Endothelial cell of umbilical vein (primary cell): ENCODE results near the gene HYAL3. TPM values are rescaled to one million over a fixed set of nuclear protein-coding genes. Genes with fewer than 3 reads are reported as not detected.

Experiments used
- BruUV-seq: library from RNA; stranded (reverse); fragments of 400-500 nt; replicated peaks from 2 replicates; lab custom pipeline; 2021; lab: Mats Ljungman, UMichigan
- CTCF ChIA-PET: fragments of 300-600, 350-600 bp; sonication (Branson Sonifier 250); formaldehyde crosslinking; loops from one replicate; lab custom pipeline; 2021; ENCODE audit warnings: antibody characterized with exemption, inconsistent platforms; lab: Charles Lee
- POLR2A ChIA-PET: fragments of 300-600, 350-600 bp; sonication (Branson Sonifier 250); formaldehyde crosslinking; loops from one replicate; lab custom pipeline; 2021; ENCODE audit warnings: antibody characterized with exemption, inconsistent platforms; lab: Charles Lee
- DNase-seq: peaks from one replicate; pipeline ENCODE4 v3.0.0-alpha.2; 2011; ENCODE audit warnings: low read depth, low spot score
- FAIRE-seq: peaks from 2 replicates; lab custom pipeline; 2011; peaks lifted over from hg19 to GRCh38; lab: Jason Lieb, UNC
- H2AFZ ChIP-seq: 2 replicates; pipeline ENCODE4 v1.6.0; 2012; ENCODE audit warnings: low read depth, low read length, control low read depth, inconsistent platforms
- H3K27ac ChIP-seq: 2 replicates; pipeline ENCODE4 v1.5.1; 2011; ENCODE audit warnings: low read depth, mild to moderate bottlenecking, control low read depth, low read length, moderate library complexity; ENCODE audit not compliant: insufficient read depth
- H3K27me3 ChIP-seq, 2 experiments: 2 replicates each; pipeline versions ENCODE4 v1.6.0 to v1.6.1; 2011; ENCODE audit warnings: low read length in 2 of 2, mixed read lengths in 1 of 2; ENCODE audit not compliant: control insufficient read depth in 2 of 2, insufficient read depth in 2 of 2
- H3K36me3 ChIP-seq, 2 experiments: 2 replicates in 1 of 2; 3 replicates in 1 of 2; pipeline ENCODE4 v1.5.1; 2011; ENCODE audit warnings: low read length in 2 of 2, mild to moderate bottlenecking in 1 of 2, moderate library complexity in 1 of 2; ENCODE audit not compliant: control insufficient read depth in 2 of 2, insufficient read depth in 2 of 2; ENCODE audit errors: extremely low read depth in 1 of 2
- H3K4me1 ChIP-seq: 3 replicates; pipeline ENCODE4 v1.5.1; 2011; ENCODE audit warnings: mild to moderate bottlenecking, low read length; ENCODE audit not compliant: control insufficient read depth, insufficient read depth; ENCODE audit errors: extremely low read depth
- H3K4me2 ChIP-seq: 2 replicates; pipeline ENCODE4 v1.6.1; 2011; ENCODE audit warnings: low read length, control low read depth, mixed read lengths; ENCODE audit not compliant: insufficient read depth
- H3K4me3 ChIP-seq, 3 experiments: fragments of 200-600 bp in 1 of 3; sonication (generic), shearing (Covaris generic) in 1 of 3; replicated peaks in 1 of 3; 2 replicates each; pipeline ENCODE4 v1.5.1; 2011 to 2016; ENCODE audit warnings: control low read depth in 3 of 3, low read length in 3 of 3, mild to moderate bottlenecking in 2 of 3, inconsistent platforms in 1 of 3, low read depth in 1 of 3, moderate library complexity in 1 of 3; ENCODE audit not compliant: insufficient read depth in 1 of 3
- H3K79me2 ChIP-seq: 2 replicates; pipeline ENCODE4 v1.6.0; 2012; ENCODE audit warnings: low read length, inconsistent platforms; ENCODE audit not compliant: control insufficient read depth, insufficient read depth
- H3K9ac ChIP-seq: replicated peaks from 2 replicates; pipeline ENCODE3; 2011; ENCODE audit warnings: low read length, control low read depth; ENCODE audit not compliant: insufficient read depth; ENCODE audit errors: extremely low read depth
- H3K9me1 ChIP-seq: replicated peaks from 3 replicates; pipeline ENCODE4 v1.6.0; 2011; ENCODE audit warnings: mild to moderate bottlenecking, low read length; ENCODE audit not compliant: control insufficient read depth, insufficient read depth; ENCODE audit errors: extremely low read depth
- H3K9me3 ChIP-seq: replicated peaks from 2 replicates; pipeline ENCODE4 v1.5.1; 2012; ENCODE audit warnings: low read length, inconsistent platforms; ENCODE audit not compliant: control insufficient read depth, insufficient read depth
- H4K20me1 ChIP-seq: replicated peaks from 2 replicates; pipeline ENCODE3; 2011; ENCODE audit warnings: mild to moderate bottlenecking, low read length; ENCODE audit not compliant: control insufficient read depth, insufficient read depth; ENCODE audit errors: extremely low read depth
- CTCF ChIP-seq, 2 donors: IDR thresholded peaks; 1 replicate in 1 of 2; 2 replicates in 1 of 2; pipeline ENCODE4 v1.5.1; 2011; ENCODE audit warnings: low read length in 2 of 2, mild to moderate bottlenecking in 2 of 2, moderate library complexity in 2 of 2, control low read depth in 1 of 2, inconsistent platforms in 1 of 2, low read depth in 1 of 2; ENCODE audit not compliant: insufficient read depth in 1 of 2; ENCODE audit errors: extremely low read depth in 1 of 2
- FOS ChIP-seq: IDR thresholded peaks from 2 replicates; pipeline ENCODE4 v1.6.1; 2011; ENCODE audit warnings: mild to moderate bottlenecking, low read length, moderate library complexity, borderline replicate concordance; ENCODE audit not compliant: insufficient read depth
- POLR2A ChIP-seq: IDR thresholded peaks from 2 replicates; pipeline ENCODE4 v1.6.1; 2012; ENCODE audit warnings: low read depth, mild to moderate bottlenecking, control low read depth, low read length
- dilution Hi-C: fragments of 300-500 bp; cut with MboI; formaldehyde crosslinking; loops from one replicate; pipeline ENCODE4 v1.15.0; 2019; ENCODE audit warnings: low sequenced_read_pairs; ENCODE audit not compliant: extremely low pct_ligation_motif_present
- intact Hi-C: fragments of 100-400 bp; cut with micrococcal nuclease; formaldehyde crosslinking; loops from one replicate; pipeline ENCODE4 v1.10.0; 2022
- polyA plus RNA-seq, 4 experiments: library from polyadenylated mRNA; depleted of rRNA in 3 of 4; stranded (reverse) in 3 of 4; unstranded in 1 of 4; fragments of >200 nt; gene quantifications; 2 replicates each; pipeline versions ENCODE4 v1.2.1 to v1.2.3, GENCODE V29; 2011 to 2012; ENCODE audit warnings: missing spikeins in 1 of 4
- total RNA-seq: library from RNA; stranded (reverse); gene quantifications from 2 replicates; pipeline ENCODE4 v1.2.3, GENCODE V29; 2021

The HYAL3 gene
- total and polyA plus RNA-seq, 2 donors (not counting 3 experiments of a cell fraction or from before 2014, with no cell fraction given) = 4.8 to 11.5 TPM

GRCh38 chr3:50326182-50326541 lies 27.0 kb upstream of the HYAL3 start:
- POLR2A ChIA-PET = no interaction called here
- Histone ChIP-seq H3K27me3 (no peaks in the 10 kb centered on the region), H2AFZ (no peak overlapping the region), H3K9me1 (no peaks in the 10 kb centered on the region), H3K27ac (no peak overlapping the region), H4K20me1 (no peaks in the 10 kb centered on the region), H3K9ac (no peak overlapping the region), H3K79me2 (peaks cover 20% of the 10 kb centered on the region), H3K4me3 (no peak overlapping the region), H3K4me2 (no peak overlapping the region), H3K9me3 (no peaks in the 10 kb centered on the region), H3K36me3 (peaks cover 15 to 29% of the 10 kb centered on the region in 2 experiments), H3K4me1 (peaks cover 32% of the 10 kb centered on the region)
- no TSS peak for BruUV-seq
- intact Hi-C loops = no loop called here
- FAIRE-seq (no peak), DNase-seq (no peak)
- CTCF ChIA-PET = no interaction called here
- no peak for TF ChIP-seq POLR2A
- dilution Hi-C loops = no loop called here

GRCh38 chr3:50325497-50326181 lies 26.4 kb upstream of the HYAL3 start:
- Histone ChIP-seq H3K4me1 (peaks cover 34% of the 10 kb centered on the region), H3K36me3 (peaks cover 9 to 24% of the 10 kb centered on the region in 2 experiments), H2AFZ (no peak overlapping the region), H3K4me3 (no peak overlapping the region), H3K4me2 (no peak overlapping the region), H3K9me3 (no peaks in the 10 kb centered on the region), H3K9ac (no peak overlapping the region), H3K9me1 (no peaks in the 10 kb centered on the region), H3K27ac (no peak overlapping the region), H3K79me2 (peaks cover 23% of the 10 kb centered on the region), H3K27me3 (no peaks in the 10 kb centered on the region), H4K20me1 (no peaks in the 10 kb centered on the region)
- no TSS peak for BruUV-seq
- FAIRE-seq (no peak), DNase-seq (no peak)
- ChIA-PET CTCF (interaction anchor here (0.8 to 4.3 kb wide), 8 partner anchors 10 to 135 kb away, joined by 3 to 66 read pairs (median 28); partner anchors contain the start of genes HYAL1, HYAL3 and NAA80), POLR2A (no interaction called here)
- no peak for TF ChIP-seq CTCF (IDR thresholded peaks at IDR 0.05; ENCODE audit: extremely low read depth in 1 of 2, insufficient read depth in 1 of 2, low read depth in 1 of 2, low read length in 2 of 2)
- no peak for TF ChIP-seq POLR2A
- no peak for TF ChIP-seq FOS
- dilution Hi-C loops (no loop called here), intact Hi-C loops (loop anchor here (2.0 kb wide), 1 partner anchor 99 kb away; no protein-coding TSS in a partner anchor)
